Adrenal gland (tissue), 12 donors: ENCODE results near the gene IGF2BP2. TPM values are rescaled to one million over a fixed set of nuclear protein-coding genes. Genes with fewer than 3 reads are reported as not detected.

ENCODE experiments used
- DNase-seq, 7 donors: peaks; one replicate each; pipeline ENCODE4 v3.0.0-alpha.2; 2019 to 2020
- H3K27ac ChIP-seq, 5 donors: fragments of 200-600 bp; sonication (generic) in 4 of 5; 1 replicate in 3 of 5; 2 replicates in 2 of 5; pipeline versions ENCODE4 v1.5.1 to v1.8.0; 2016 to 2020; ENCODE audit warnings: mild to moderate bottlenecking in 1 of 5
- H3K27me3 ChIP-seq: fragments of 200-600 bp; 2 replicates; pipeline ENCODE4 v1.8.0; 2021
- H3K36me3 ChIP-seq, 2 donors: fragments of 200-600 bp; replicated peaks in 1 of 2; 1 replicate in 1 of 2; 2 replicates in 1 of 2; pipeline versions ENCODE4 v1.5.1 to v1.8.0; 2018 to 2022
- H3K4me1 ChIP-seq, 2 donors: fragments of 200-600 bp; replicated peaks in 1 of 2; 1 replicate in 1 of 2; 2 replicates in 1 of 2; pipeline versions ENCODE4 v1.5.1 to v1.8.0; 2018 to 2021
- H3K4me3 ChIP-seq, 4 donors: fragments of 200-600 bp; sonication (generic) in 3 of 4; one replicate each; pipeline ENCODE4 v1.5.1; 2016 to 2018
- H3K9me3 ChIP-seq, 3 donors: fragments of 200-600 bp; sonication (generic) in 1 of 3; replicated peaks in 1 of 3; 1 replicate in 2 of 3; 2 replicates in 1 of 3; pipeline versions ENCODE4 v1.5.1 to v1.8.0; 2016 to 2021
- CTCF ChIP-seq, 6 experiments: fragments of 450-650 bp in 4 of 6; fragments of 200-600 bp in 2 of 6; sonication (generic) in 1 of 6; IDR thresholded peaks; 1 replicate in 5 of 6; 2 replicates in 1 of 6; pipeline versions ENCODE4 v1.5.1 to v1.8.0; 2016 to 2021; ENCODE audit warnings: antibody characterized with exemption in 6 of 6, mild to moderate bottlenecking in 2 of 6, moderate library complexity in 1 of 6
- POLR2A ChIP-seq, 2 donors: fragments of 450-650 bp; IDR thresholded peaks; one replicate each; pipeline ENCODE4 v1.6.1; 2017; ENCODE audit warnings: antibody characterized with exemption in 2 of 2, mild to moderate bottlenecking in 2 of 2, moderate library complexity in 1 of 2
- WGBS, 4 donors: extraction: QIAGEN DNeasy Blood & Tissue Kit in 2 of 4; methylation state at CpG; one replicate each; pipeline versions ENCODE4 v1.1.5 to v1.1.7; 2013 to 2017; 5-methylcytosine and 5-hydroxymethylcytosine counted together
- intact Hi-C, 2 donors: fragments of 100-400 bp; cut with DNase I; formaldehyde crosslinking; loops; one replicate each; pipeline versions ENCODE4 v1.14.1 to v1.15.0; 2022 to 2023
- polyA plus RNA-seq, 3 donors: library from polyadenylated mRNA; stranded (reverse); fragments of 200-250 nt in 2 of 3; fragments of 350-450 nt in 1 of 3; fragmentation: Illumina TruSeq in 1 of 3; extraction: RNeasy Lipid Tissue Mini Kit (QIAGEN cat#74804) in 1 of 3; gene quantifications; one replicate each; pipeline ENCODE4 v1.2.3, GENCODE V29; 2013 to 2014
- total RNA-seq, 9 donors: library from RNA; depleted of rRNA in 4 of 9; stranded (reverse); fragments of >200 nt in 4 of 9; fragments of 120-200 nt in 1 of 9; fragmentation: NEBNext Ultra II Directional in 1 of 9; extraction: Animal tissue kit (Norgen Biotek cat#: 25700) in 1 of 9; gene quantifications; one replicate each; pipeline versions ENCODE4 v1.1.0 to v1.2.4, GENCODE V29; 2013 to 2023
- donor health status: healthy with polysubstance abuse.
- donor health status: Bipolar disorder and iron deficiency.
- donor health status: DM: yes; HTN: yes; CAD: no.
- donor health status: DM: no; HTN: no; CAD: no.
- donor health status: DM: no; HTN: no; CAD: no.
- donor health status: DM: yes; HTN: yes; CAD: no.

Gene IGF2BP2
- total and polyA plus RNA-seq, 12 donors: 7.0 to 75.9 (median 17.9) TPM

GRCh38 chr3:185711255-185711870 lies 113.5 kb downstream of the IGF2BP2 start:
- 54 to 66% (median 62%) methylated on average over 8 of the region's 8 CpGs for WGBS, 4 donors
- Histone ChIP-seq H3K27me3 (no peaks in the 10 kb centered on the region), H3K4me1 (peaks cover 0 to 11% of the 10 kb centered on the region in 2 donors), H3K27ac (no peak overlapping the region), H3K4me3 (no peak overlapping the region), H3K36me3 (no peaks in the 10 kb centered on the region), H3K9me3 (no peaks in the 10 kb centered on the region)
- TF ChIP-seq POLR2A (IDR thresholded peaks at IDR 0.05): no peak
- no peak for TF ChIP-seq CTCF (IDR thresholded peaks at IDR 0.05)
- no peak for DNase-seq
- intact Hi-C loops: no loop called here

- TF ChIP-seq CTCF (IDR thresholded peaks at IDR 0.05): no peak
- TF ChIP-seq POLR2A (IDR thresholded peaks at IDR 0.05): no peak
- H3K9me3 ChIP-seq: no peaks in the 10 kb centered on the region
- no peaks in the 10 kb centered on the region for H3K36me3 ChIP-seq
- H3K4me1 ChIP-seq: peaks cover 0 to 13% of the 10 kb centered on the region in 2 donors
- H3K4me3 ChIP-seq: no peak overlapping the region
- intact Hi-C loops: no loop called here
- 61 to 66% (median 64%) methylated on average over 6 of the region's 6 CpGs for WGBS, 4 donors
- no peaks in the 10 kb centered on the region for H3K27me3 ChIP-seq
- no peak for DNase-seq
- no peak overlapping the region for H3K27ac ChIP-seq
These were observed 115.4 kb downstream of the IGF2BP2 start for GRCh38 chr3:185709251-185709955.

GRCh38 chr3:185708392-185708791 lies 116.5 kb downstream of the IGF2BP2 start:
- TF ChIP-seq POLR2A (IDR thresholded peaks at IDR 0.05) (no peak), CTCF (IDR thresholded peaks at IDR 0.05) (no peak)
- intact Hi-C loops: no loop called here
- WGBS, 4 donors: 92 to 96% (median 96%) methylated on average over 5 of the region's 5 CpGs

GRCh38 chr3:185705498-185705897 lies 119.3 kb downstream of the IGF2BP2 start:
- intact Hi-C loops: no loop called here
- Histone ChIP-seq H3K4me3 (no peak overlapping the region), H3K36me3 (no peaks in the 10 kb centered on the region), H3K27me3 (no peaks in the 10 kb centered on the region), H3K9me3 (no peaks in the 10 kb centered on the region), H3K4me1 (peaks cover 5 to 34% of the 10 kb centered on the region in 2 donors), H3K27ac (no peak overlapping the region)
- DNase-seq: no peak
- TF ChIP-seq POLR2A (IDR thresholded peaks at IDR 0.05): no peak
- no peak for TF ChIP-seq CTCF (IDR thresholded peaks at IDR 0.05)

More at GRCh38 chr3:185708392-185708791, 116.5 kb downstream of the IGF2BP2 start:
- no peaks in the 10 kb centered on the region for H3K36me3 ChIP-seq
- H3K27ac ChIP-seq: no peak overlapping the region
- H3K4me1 ChIP-seq: peaks cover 0 to 19% of the 10 kb centered on the region in 2 donors
- no peak for DNase-seq
- H3K27me3 ChIP-seq: no peaks in the 10 kb centered on the region
- no peaks in the 10 kb centered on the region for H3K9me3 ChIP-seq
- no peak overlapping the region for H3K4me3 ChIP-seq
